GM13977 (cell line): ENCODE measurements around the gene MTHFD2L.

Experiments used
- DNase-seq: peaks from one replicate; pipeline ENCODE4 v3.0.0; 2012; ENCODE audit warnings: low spot score
- CTCF ChIP-seq: IDR thresholded peaks from 2 replicates; pipeline ENCODE4 v1.5.1; 2012; ENCODE audit warnings: mild to moderate bottlenecking, control low read depth; ENCODE audit not compliant: insufficient read depth; ENCODE audit errors: extremely low read depth, missing control alignments
- in situ Hi-C: fragments of 300-500 bp; cut with MboI; formaldehyde crosslinking; loops from one replicate; pipeline ENCODE4 v1.12.0; 2022; ENCODE audit warnings: low sequenced_read_pairs, low pct_unique_long_range_greater_than_20kb, mixed read lengths, inconsistent platforms; ENCODE audit not compliant: unreplicated experiment

MTHFD2L gene

GRCh38 chr4:74166818-74167217 is 8.9 kb downstream of the MTHFD2L start:
- in situ Hi-C loops: no loop called here
- TF ChIP-seq CTCF: no peak
- DNase-seq: no peak

- TF ChIP-seq CTCF: no peak
- no peak for DNase-seq
- in situ Hi-C loops: no loop called here
These were observed 9.7 kb downstream of the MTHFD2L start for GRCh38 chr4:74167585-74167984.

GRCh38 chr4:74168841-74169240 is 10.9 kb downstream of the MTHFD2L start:
- in situ Hi-C loops: no loop called here
- DNase-seq: no peak
- TF ChIP-seq CTCF: no peak

- no peak for DNase-seq
- in situ Hi-C loops: no loop called here
- no peak for TF ChIP-seq CTCF
These were observed 15.4 kb downstream of the MTHFD2L start for GRCh38 chr4:74173321-74173720.

- in situ Hi-C loops: no loop called here
These were observed 16.5 kb downstream of the MTHFD2L start for GRCh38 chr4:74174421-74174820.

GRCh38 chr4:74174941-74175340 is 17.0 kb downstream of the MTHFD2L start:
- in situ Hi-C loops: no loop called here

More at GRCh38 chr4:74174421-74174820, 16.5 kb downstream of the MTHFD2L start:
- DNase-seq: no peak
- TF ChIP-seq CTCF: no peak

More at GRCh38 chr4:74174941-74175340, 17.0 kb downstream of the MTHFD2L start:
- no peak for TF ChIP-seq CTCF
- DNase-seq: no peak
